Neural cell (in vitro differentiated cells): Measurements from ENCODE around the gene ZNF669. TPM values are rescaled to one million over a fixed set of nuclear protein-coding genes. Genes with fewer than 3 reads are reported as not detected.

Experiments
- H2AFZ ChIP-seq: fragments of 200-600, 300-800 bp; sonication (generic), shearing (Covaris generic); 2 replicates; pipeline ENCODE4 v1.6.0; 2014; ENCODE audit warnings: low read depth, mild to moderate bottlenecking, antibody characterized with exemption, low read length, moderate library complexity
- H3F3A ChIP-seq: fragments of 200-600 bp; shearing (Covaris generic); 2 replicates; pipeline ENCODE4 v1.6.1; 2016; ENCODE audit warnings: mild to moderate bottlenecking, moderate library complexity, mixed read lengths, antibody characterized with exemption, low read length; ENCODE audit not compliant: insufficient read depth, poor library complexity, severe bottlenecking
- H3K27ac ChIP-seq: fragments of 200-600, 300-800 bp; sonication (generic), shearing (Covaris generic); 2 replicates; pipeline ENCODE4 v1.5.1; 2014; ENCODE audit warnings: mild to moderate bottlenecking, low read length, moderate library complexity
- H3K27me3 ChIP-seq: fragments of 300-800, 200-600 bp; sonication (generic), shearing (Covaris generic); 2 replicates; pipeline ENCODE4 v1.6.0; 2014; ENCODE audit warnings: mild to moderate bottlenecking, low read depth, low read length, moderate library complexity; ENCODE audit not compliant: insufficient read depth
- H3K36me3 ChIP-seq: fragments of 300-800, 200-600 bp; sonication (generic), shearing (Covaris generic); 2 replicates; pipeline ENCODE4 v1.5.1; 2014; ENCODE audit warnings: mild to moderate bottlenecking, antibody characterized with exemption, low read length, moderate library complexity; ENCODE audit not compliant: insufficient read depth
- H3K4me2 ChIP-seq: fragments of 300-800, 200-600 bp; sonication (generic), shearing (Covaris generic); 2 replicates; pipeline ENCODE4 v1.6.0; 2014; ENCODE audit warnings: mild to moderate bottlenecking, low read length
- H3K4me3 ChIP-seq: fragments of 300-800, 200-600 bp; sonication (generic), shearing (Covaris generic); 2 replicates; pipeline ENCODE4 v1.5.1; 2014; ENCODE audit warnings: mild to moderate bottlenecking, low read length, moderate library complexity
- H3K79me2 ChIP-seq: fragments of 200-600 bp; shearing (Covaris generic); replicated peaks from 2 replicates; pipeline ENCODE4 v1.6.0; 2014; ENCODE audit warnings: mild to moderate bottlenecking, low read length, moderate library complexity; ENCODE audit not compliant: insufficient read depth
- H3K9ac ChIP-seq: fragments of 300-800, 200-600 bp; sonication (generic), shearing (Covaris generic); 2 replicates; pipeline ENCODE4 v1.6.1; 2016; ENCODE audit warnings: mild to moderate bottlenecking, low read length, mixed read lengths
- H3K9me2 ChIP-seq: fragments of 200-600 bp; shearing (Covaris generic); 2 replicates; pipeline ENCODE4 v1.6.1; 2016; ENCODE audit warnings: mild to moderate bottlenecking, low read length, mixed read lengths; ENCODE audit not compliant: insufficient read depth
- H3K9me3 ChIP-seq: fragments of 200-600, 300-800 bp; sonication (generic), shearing (Covaris generic); 2 replicates; pipeline ENCODE4 v1.6.1; 2016; ENCODE audit warnings: mild to moderate bottlenecking, mixed run types, low read length, moderate library complexity, mixed read lengths
- H4K20me1 ChIP-seq: fragments of 200-600 bp; shearing (Covaris generic); 2 replicates; pipeline ENCODE4 v1.6.1; 2016; ENCODE audit warnings: mild to moderate bottlenecking, mixed run types; ENCODE audit not compliant: insufficient read depth
- EP300 ChIP-seq: fragments of 450-650 bp; conservative IDR thresholded peaks from 2 replicates; pipeline ENCODE4 v1.6.1; 2014; ENCODE audit warnings: antibody characterized with exemption, mild to moderate bottlenecking, moderate library complexity; ENCODE audit not compliant: poor library complexity, severe bottlenecking
- EZH2 ChIP-seq: fragments of 200-600, 300-800 bp; shearing (Covaris generic), sonication (generic); IDR thresholded peaks from 2 replicates; pipeline ENCODE4 v1.6.1; 2014; ENCODE audit warnings: antibody characterized with exemption, low read length, borderline replicate concordance, mild to moderate bottlenecking; ENCODE audit not compliant: insufficient read depth, poor library complexity, severe bottlenecking
- MXI1 ChIP-seq: fragments of 450-650 bp; conservative IDR thresholded peaks from 2 replicates; pipeline ENCODE4 v1.6.1; 2014; ENCODE audit warnings: antibody characterized with exemption, mild to moderate bottlenecking; ENCODE audit not compliant: poor library complexity, severe bottlenecking
- POLR2AphosphoS5 ChIP-seq: IDR thresholded peaks from 2 replicates; pipeline ENCODE4 v1.6.1; 2012
- RAD21 ChIP-seq: fragments of 450-650 bp; conservative IDR thresholded peaks from 2 replicates; pipeline ENCODE4 v1.6.1; 2014; ENCODE audit warnings: antibody characterized with exemption, mild to moderate bottlenecking, moderate library complexity
- REST ChIP-seq: IDR thresholded peaks from 2 replicates; pipeline ENCODE4 v1.6.1; 2012; ENCODE audit warnings: borderline replicate concordance
- SMC3 ChIP-seq: fragments of 450-650 bp; conservative IDR thresholded peaks from 2 replicates; pipeline ENCODE4 v1.6.1; 2014; ENCODE audit warnings: antibody characterized with exemption, mild to moderate bottlenecking, moderate library complexity; ENCODE audit not compliant: poor library complexity
- TAF1 ChIP-seq: IDR thresholded peaks from 2 replicates; pipeline ENCODE4 v1.6.1; 2012; ENCODE audit warnings: low read depth
- polyA plus RNA-seq: library from polyadenylated mRNA; depleted of rRNA; stranded (reverse); fragments of >200 nt; gene quantifications from 2 replicates; pipeline ENCODE4 v1.2.3, GENCODE V29; 2014
- TF ChIP-seq, protein P1 (sequence below): fragments of 450-650 bp; IDR thresholded peaks from 2 replicates; pipeline ENCODE4 v1.5.1; 2014; ENCODE audit warnings: antibody characterized with exemption, mild to moderate bottlenecking, moderate library complexity; ENCODE audit not compliant: poor library complexity, severe bottlenecking

The ZNF669 gene
- polyA plus RNA-seq, 1 donor from 2014 or later: 22.7 TPM

DNA sequence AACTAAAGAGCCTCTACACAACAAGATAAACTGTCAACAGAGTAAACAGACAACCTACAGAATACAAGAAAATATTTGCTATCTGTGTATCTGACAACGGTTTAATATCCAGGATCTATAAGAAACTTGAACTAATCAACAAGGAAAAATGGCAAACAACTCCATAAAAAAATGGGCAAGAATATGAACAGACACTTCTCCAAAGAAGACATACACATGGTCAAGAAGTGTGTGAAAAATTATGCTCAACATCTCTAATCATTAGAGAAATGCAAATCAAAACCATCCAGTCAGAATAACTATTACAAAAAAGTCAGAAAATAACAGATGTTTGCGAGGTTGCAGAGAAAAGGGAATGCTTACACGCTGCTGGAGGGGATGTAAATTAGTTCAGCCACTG lies 33.5 kb downstream of the ZNF669 start:
- peaks cover 66% of the 10 kb centered on the region for H3K79me2 ChIP-seq
- no peaks in the 10 kb centered on the region for H3K27me3 ChIP-seq
- no peaks in the 10 kb centered on the region for H3F3A ChIP-seq
- no peaks in the 10 kb centered on the region for H3K36me3 ChIP-seq
- no peak overlapping the region for H3K4me2 ChIP-seq
- no peak overlapping the region for H3K9ac ChIP-seq
- no peak overlapping the region for H3K4me3 ChIP-seq
- no peaks in the 10 kb centered on the region for H4K20me1 ChIP-seq
- TF ChIP-seq, protein P1, sequence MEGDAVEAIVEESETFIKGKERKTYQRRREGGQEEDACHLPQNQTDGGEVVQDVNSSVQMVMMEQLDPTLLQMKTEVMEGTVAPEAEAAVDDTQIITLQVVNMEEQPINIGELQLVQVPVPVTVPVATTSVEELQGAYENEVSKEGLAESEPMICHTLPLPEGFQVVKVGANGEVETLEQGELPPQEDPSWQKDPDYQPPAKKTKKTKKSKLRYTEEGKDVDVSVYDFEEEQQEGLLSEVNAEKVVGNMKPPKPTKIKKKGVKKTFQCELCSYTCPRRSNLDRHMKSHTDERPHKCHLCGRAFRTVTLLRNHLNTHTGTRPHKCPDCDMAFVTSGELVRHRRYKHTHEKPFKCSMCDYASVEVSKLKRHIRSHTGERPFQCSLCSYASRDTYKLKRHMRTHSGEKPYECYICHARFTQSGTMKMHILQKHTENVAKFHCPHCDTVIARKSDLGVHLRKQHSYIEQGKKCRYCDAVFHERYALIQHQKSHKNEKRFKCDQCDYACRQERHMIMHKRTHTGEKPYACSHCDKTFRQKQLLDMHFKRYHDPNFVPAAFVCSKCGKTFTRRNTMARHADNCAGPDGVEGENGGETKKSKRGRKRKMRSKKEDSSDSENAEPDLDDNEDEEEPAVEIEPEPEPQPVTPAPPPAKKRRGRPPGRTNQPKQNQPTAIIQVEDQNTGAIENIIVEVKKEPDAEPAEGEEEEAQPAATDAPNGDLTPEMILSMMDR: no peak
- TF ChIP-seq SMC3: no peak
- H3K27ac ChIP-seq: no peak overlapping the region
- H3K9me2 ChIP-seq: no peaks in the 10 kb centered on the region
- H3K9me3 ChIP-seq: peaks cover 14% of the 10 kb centered on the region
- no peak overlapping the region for H2AFZ ChIP-seq

GRCh38 chr1:247064304-247064703 lies 39.9 kb downstream of the ZNF669 start:
- no peak overlapping the region for H3K4me2 ChIP-seq
- no peaks in the 10 kb centered on the region for H3K36me3 ChIP-seq
- H4K20me1 ChIP-seq: no peaks in the 10 kb centered on the region
- peaks cover 53% of the 10 kb centered on the region for H3K79me2 ChIP-seq
- H3F3A ChIP-seq: no peaks in the 10 kb centered on the region
- no peak overlapping the region for H3K9ac ChIP-seq
- peaks cover 10% of the 10 kb centered on the region for H3K9me3 ChIP-seq
- no peaks in the 10 kb centered on the region for H3K27me3 ChIP-seq
- H3K4me3 ChIP-seq: no peak overlapping the region
- H3K27ac ChIP-seq: no peak overlapping the region
- H2AFZ ChIP-seq: no peak overlapping the region
- TF ChIP-seq TAF1 (no peak), EP300 (no peak)
- H3K9me2 ChIP-seq: no peaks in the 10 kb centered on the region

DNA sequence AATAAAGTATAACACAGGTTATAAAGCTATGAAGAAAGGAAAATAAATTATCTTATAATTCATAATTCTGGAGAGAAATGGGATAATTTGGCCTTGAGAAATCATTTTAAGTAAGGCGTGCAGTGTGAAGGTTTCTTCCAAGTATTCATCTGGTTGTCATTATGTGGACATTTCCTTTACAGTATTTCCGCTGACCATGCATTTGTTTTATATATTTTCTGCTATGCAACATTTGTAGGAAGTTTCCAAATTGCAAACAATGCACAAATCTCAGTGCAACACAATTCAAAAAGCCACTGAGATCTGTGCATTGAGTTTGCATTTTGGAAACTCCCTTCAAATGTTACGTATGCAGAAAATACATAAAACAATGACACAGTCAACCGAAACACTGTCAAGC lies 43.4 kb downstream of the ZNF669 start:
- TF ChIP-seq, protein P1: no peak
- TF ChIP-seq EZH2 (no peak), MXI1 (no peak), TAF1 (no peak), POLR2AphosphoS5 (no peak), REST (no peak), RAD21 (no peak), EP300 (no peak)
- H3K27me3 ChIP-seq: no peaks in the 10 kb centered on the region
- no peak overlapping the region for H3K9ac ChIP-seq
- H3K9me2 ChIP-seq: no peaks in the 10 kb centered on the region
- no peak overlapping the region for H3K4me3 ChIP-seq
- no peaks in the 10 kb centered on the region for H3F3A ChIP-seq
- no peak overlapping the region for H3K27ac ChIP-seq
- no peaks in the 10 kb centered on the region for H4K20me1 ChIP-seq
- H3K9me3 ChIP-seq: peaks cover 11% of the 10 kb centered on the region
- H3K4me2 ChIP-seq: no peak overlapping the region
- H3K36me3 ChIP-seq: no peaks in the 10 kb centered on the region
- H3K79me2 ChIP-seq: peaks cover 56% of the 10 kb centered on the region
- H2AFZ ChIP-seq: no peak overlapping the region
